SK-N-SH treated with all-trans-retinoic acid at 6 μM for 48 hours (cell line): ENCODE measurements around the gene CRIP1.

Source experiments
- ESRRG ChIP-seq: fragments of 250-450 bp; sonication (Bioruptor Pico); IDR thresholded peaks from 2 replicates; pipeline ENCODE4 v1.6.1; 2021; ENCODE audit warnings: mild to moderate bottlenecking
- TF ChIP-seq, protein P1 (sequence below): fragments of 250-450 bp; sonication (Bioruptor Pico); IDR thresholded peaks from 2 replicates; pipeline ENCODE4 v1.5.1; 2020; ENCODE audit warnings: low read depth, mild to moderate bottlenecking, moderate library complexity
- TF ChIP-seq, protein P2 (sequence below): fragments of 250-450 bp; sonication (Bioruptor Pico); IDR thresholded peaks from 2 replicates; pipeline ENCODE4 v1.5.1; 2021; ENCODE audit warnings: mild to moderate bottlenecking, moderate library complexity
- TF ChIP-seq, protein P3 (sequence below): fragments of 250-450 bp; sonication (Bioruptor Pico); IDR thresholded peaks from 2 replicates; pipeline ENCODE4 v1.8.0; 2020; ENCODE audit warnings: mild to moderate bottlenecking, moderate library complexity, borderline replicate concordance

DNA sequence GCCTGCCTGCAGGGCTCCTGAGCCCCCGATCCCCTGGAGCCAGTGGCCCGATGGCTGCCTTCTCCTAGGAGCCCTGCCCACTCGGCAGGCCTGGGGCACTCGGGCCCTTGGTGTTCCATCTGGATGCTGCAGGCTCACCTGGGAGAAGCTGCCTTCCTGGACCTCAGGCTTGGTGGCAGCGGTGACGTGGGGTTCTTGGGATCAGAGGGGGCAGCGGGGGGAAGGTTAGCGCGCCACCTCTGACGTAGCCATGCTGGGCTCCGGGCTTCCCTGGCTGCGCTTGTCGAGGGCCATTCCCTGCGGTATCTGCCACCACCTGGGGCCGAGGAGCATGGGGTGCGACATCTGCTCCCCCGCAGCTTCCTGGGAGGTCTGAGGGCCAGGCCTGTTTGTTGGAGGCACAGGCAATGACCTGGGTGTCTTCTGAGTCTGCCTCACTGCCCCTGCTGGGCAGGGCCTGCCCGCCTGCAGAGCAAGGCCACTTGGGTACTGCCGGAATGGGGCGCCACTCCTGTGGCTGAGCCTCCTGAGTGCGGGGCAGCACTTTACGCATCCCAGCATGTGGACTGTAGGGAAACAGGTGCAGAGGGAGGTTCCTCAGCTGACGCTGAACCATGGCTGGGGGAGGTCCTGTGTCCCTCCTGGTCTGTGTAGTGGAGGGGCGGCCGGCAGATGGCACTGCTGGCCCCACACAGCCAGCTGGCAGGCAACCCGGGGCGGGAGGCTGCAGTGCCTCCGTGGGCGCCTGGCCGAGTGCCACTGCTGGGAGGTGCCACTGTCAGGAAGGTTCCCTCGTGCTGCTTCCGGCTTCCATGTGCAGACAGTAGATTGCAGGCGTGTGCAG, 46.8 kb upstream of the CRIP1 start:
- TF ChIP-seq ESRRG (CRISPR knock-in tag): no peak
- TF ChIP-seq, protein P1, sequence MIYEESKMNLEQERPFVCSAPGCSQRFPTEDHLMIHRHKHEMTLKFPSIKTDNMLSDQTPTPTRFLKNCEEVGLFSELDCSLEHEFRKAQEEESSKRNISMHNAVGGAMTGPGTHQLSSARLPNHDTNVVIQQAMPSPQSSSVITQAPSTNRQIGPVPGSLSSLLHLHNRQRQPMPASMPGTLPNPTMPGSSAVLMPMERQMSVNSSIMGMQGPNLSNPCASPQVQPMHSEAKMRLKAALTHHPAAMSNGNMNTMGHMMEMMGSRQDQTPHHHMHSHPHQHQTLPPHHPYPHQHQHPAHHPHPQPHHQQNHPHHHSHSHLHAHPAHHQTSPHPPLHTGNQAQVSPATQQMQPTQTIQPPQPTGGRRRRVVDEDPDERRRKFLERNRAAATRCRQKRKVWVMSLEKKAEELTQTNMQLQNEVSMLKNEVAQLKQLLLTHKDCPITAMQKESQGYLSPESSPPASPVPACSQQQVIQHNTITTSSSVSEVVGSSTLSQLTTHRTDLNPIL (CRISPR knock-in tag): no peak
- TF ChIP-seq, protein P2, sequence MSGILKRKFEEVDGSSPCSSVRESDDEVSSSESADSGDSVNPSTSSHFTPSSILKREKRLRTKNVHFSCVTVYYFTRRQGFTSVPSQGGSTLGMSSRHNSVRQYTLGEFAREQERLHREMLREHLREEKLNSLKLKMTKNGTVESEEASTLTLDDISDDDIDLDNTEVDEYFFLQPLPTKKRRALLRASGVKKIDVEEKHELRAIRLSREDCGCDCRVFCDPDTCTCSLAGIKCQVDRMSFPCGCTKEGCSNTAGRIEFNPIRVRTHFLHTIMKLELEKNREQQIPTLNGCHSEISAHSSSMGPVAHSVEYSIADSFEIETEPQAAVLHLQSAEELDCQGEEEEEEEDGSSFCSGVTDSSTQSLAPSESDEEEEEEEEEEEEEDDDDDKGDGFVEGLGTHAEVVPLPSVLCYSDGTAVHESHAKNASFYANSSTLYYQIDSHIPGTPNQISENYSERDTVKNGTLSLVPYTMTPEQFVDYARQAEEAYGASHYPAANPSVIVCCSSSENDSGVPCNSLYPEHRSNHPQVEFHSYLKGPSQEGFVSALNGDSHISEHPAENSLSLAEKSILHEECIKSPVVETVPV (CRISPR knock-in tag): no peak
- TF ChIP-seq, protein P3, sequence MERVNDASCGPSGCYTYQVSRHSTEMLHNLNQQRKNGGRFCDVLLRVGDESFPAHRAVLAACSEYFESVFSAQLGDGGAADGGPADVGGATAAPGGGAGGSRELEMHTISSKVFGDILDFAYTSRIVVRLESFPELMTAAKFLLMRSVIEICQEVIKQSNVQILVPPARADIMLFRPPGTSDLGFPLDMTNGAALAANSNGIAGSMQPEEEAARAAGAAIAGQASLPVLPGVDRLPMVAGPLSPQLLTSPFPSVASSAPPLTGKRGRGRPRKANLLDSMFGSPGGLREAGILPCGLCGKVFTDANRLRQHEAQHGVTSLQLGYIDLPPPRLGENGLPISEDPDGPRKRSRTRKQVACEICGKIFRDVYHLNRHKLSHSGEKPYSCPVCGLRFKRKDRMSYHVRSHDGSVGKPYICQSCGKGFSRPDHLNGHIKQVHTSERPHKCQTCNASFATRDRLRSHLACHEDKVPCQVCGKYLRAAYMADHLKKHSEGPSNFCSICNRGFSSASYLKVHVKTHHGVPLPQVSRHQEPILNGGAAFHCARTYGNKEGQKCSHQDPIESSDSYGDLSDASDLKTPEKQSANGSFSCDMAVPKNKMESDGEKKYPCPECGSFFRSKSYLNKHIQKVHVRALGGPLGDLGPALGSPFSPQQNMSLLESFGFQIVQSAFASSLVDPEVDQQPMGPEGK: no peak
